HepG2 (cell line): ENCODE measurements around the gene SAMD10. TPM values are rescaled to one million over a fixed set of nuclear protein-coding genes. Genes with fewer than 3 reads are reported as not detected.

Experiments used
- CCDC6 ChIP-seq: sonication (generic); formaldehyde crosslinking; IDR thresholded peaks from 2 replicates; pipeline ENCODE4 v1.8.1; 2022; ENCODE audit warnings: mild to moderate bottlenecking, missing genetic modification reagents, moderate library complexity
- CHD2 ChIP-seq: IDR thresholded peaks from 2 replicates; pipeline ENCODE4 v1.6.1; 2011; ENCODE audit warnings: low read depth, low read length, improper control_type of control experiment
- ELF3 ChIP-seq: IDR thresholded peaks from 2 replicates; pipeline ENCODE4 v1.6.1; 2016; ENCODE audit warnings: missing genetic modification reagents, missing compliant biosample characterization
- FOSL1 ChIP-seq: sonication (generic); formaldehyde crosslinking; IDR thresholded peaks from 2 replicates; pipeline ENCODE4 v1.9.0; 2021; ENCODE audit warnings: missing genetic modification reagents, borderline replicate concordance
- JARID2 ChIP-seq: sonication (generic); formaldehyde crosslinking; IDR thresholded peaks from 2 replicates; pipeline ENCODE4 v1.8.1; 2023; ENCODE audit warnings: missing genetic modification reagents, inconsistent platforms; ENCODE audit not compliant: insufficient replicate concordance
- LRRFIP1 ChIP-seq: sonication (generic); formaldehyde crosslinking; conservative IDR thresholded peaks from 2 replicates; pipeline ENCODE4 v1.4.0; 2020; ENCODE audit warnings: missing genetic modification reagents
- MTA3 ChIP-seq: sonication (generic); formaldehyde crosslinking; IDR thresholded peaks from 2 replicates; pipeline ENCODE4 v1.4.0; 2020; ENCODE audit warnings: missing genetic modification reagents
- MYPOP ChIP-seq: sonication (generic); formaldehyde crosslinking; IDR thresholded peaks from 2 replicates; pipeline ENCODE4 v1.8.1; 2023; ENCODE audit warnings: mild to moderate bottlenecking, moderate library complexity, missing genetic modification reagents
- PITX1 ChIP-seq: sonication (generic); formaldehyde crosslinking; IDR thresholded peaks from 2 replicates; pipeline ENCODE4 v1.5.1; 2020; ENCODE audit warnings: mild to moderate bottlenecking, missing genetic modification reagents
- RFXANK ChIP-seq: IDR thresholded peaks from 2 replicates; pipeline ENCODE4 v1.6.1; 2016
- SMYD3 ChIP-seq: sonication (generic); formaldehyde crosslinking; IDR thresholded peaks from 2 replicates; pipeline ENCODE4 v1.8.1; 2023; ENCODE audit warnings: mild to moderate bottlenecking, missing genetic modification reagents
- TEF ChIP-seq: sonication (generic); formaldehyde crosslinking; IDR thresholded peaks from 2 replicates; pipeline ENCODE4 v1.5.0; 2020; ENCODE audit warnings: missing genetic modification reagents
- THYN1 ChIP-seq: sonication (generic); formaldehyde crosslinking; IDR thresholded peaks from 2 replicates; pipeline ENCODE4 v1.8.1; 2023; ENCODE audit warnings: low read depth, mild to moderate bottlenecking, moderate library complexity, missing genetic modification reagents, borderline replicate concordance
- ZFP36 ChIP-seq: fragments of 150-350 bp; IDR thresholded peaks from 2 replicates; pipeline ENCODE4 v1.6.1; 2018; ENCODE audit warnings: borderline replicate concordance, low read length, low read depth; ENCODE audit not compliant: partially characterized antibody
- ZKSCAN5 ChIP-seq: sonication (generic); formaldehyde crosslinking; IDR thresholded peaks from 2 replicates; pipeline ENCODE4 v1.5.1; 2020; ENCODE audit warnings: mild to moderate bottlenecking, missing genetic modification reagents
- ZNF17 ChIP-seq: sonication (generic); formaldehyde crosslinking; IDR thresholded peaks from 2 replicates; pipeline ENCODE4 v1.5.0; 2020; ENCODE audit warnings: mild to moderate bottlenecking, missing genetic modification reagents
- ZNF34 ChIP-seq: sonication (generic); formaldehyde crosslinking; IDR thresholded peaks from 2 replicates; pipeline ENCODE4 v1.4.0; 2020; ENCODE audit warnings: mild to moderate bottlenecking, missing genetic modification reagents, borderline replicate concordance
- ZNF367 ChIP-seq: sonication (generic); formaldehyde crosslinking; IDR thresholded peaks from 2 replicates; pipeline ENCODE4 v1.4.0; 2020; ENCODE audit warnings: missing genetic modification reagents, borderline replicate concordance
- ZNF556 ChIP-seq: sonication (generic); formaldehyde crosslinking; IDR thresholded peaks from 2 replicates; pipeline ENCODE4 v1.4.0; 2020; ENCODE audit warnings: mild to moderate bottlenecking, missing genetic modification reagents, borderline replicate concordance
- ZNF607 ChIP-seq: sonication (generic); formaldehyde crosslinking; IDR thresholded peaks from 2 replicates; pipeline ENCODE4 v1.5.1; 2020; ENCODE audit warnings: missing genetic modification reagents, mild to moderate bottlenecking, borderline replicate concordance
- ZNF720 ChIP-seq: sonication (generic); formaldehyde crosslinking; IDR thresholded peaks from 2 replicates; pipeline ENCODE4 v1.4.0; 2020; ENCODE audit warnings: missing genetic modification reagents
- ZNF737 ChIP-seq: sonication (generic); formaldehyde crosslinking; IDR thresholded peaks from 2 replicates; pipeline ENCODE4 v1.5.0; 2020; ENCODE audit warnings: missing genetic modification reagents, mild to moderate bottlenecking, borderline replicate concordance
- ZNF749 ChIP-seq: sonication (generic); formaldehyde crosslinking; IDR thresholded peaks from 2 replicates; pipeline ENCODE4 v1.8.0; 2022; ENCODE audit warnings: mild to moderate bottlenecking, missing genetic modification reagents, moderate library complexity, borderline replicate concordance
- ZNF775 ChIP-seq: sonication (generic); formaldehyde crosslinking; IDR thresholded peaks from 2 replicates; pipeline ENCODE4 v1.4.0; 2020; ENCODE audit warnings: missing genetic modification reagents, mild to moderate bottlenecking, moderate library complexity, borderline replicate concordance
- ZNF780A ChIP-seq: sonication (generic); formaldehyde crosslinking; IDR thresholded peaks from 2 replicates; pipeline ENCODE4 v1.8.0; 2022; ENCODE audit warnings: mild to moderate bottlenecking, missing genetic modification reagents, moderate library complexity
- polyA plus RNA-seq, 8 experiments: library from polyadenylated mRNA; depleted of rRNA in 3 of 8; stranded (reverse) in 7 of 8; unstranded in 1 of 8; fragments of >200 nt; fragmentation: Illumina TruSeq in 4 of 8; extraction: Trizol in 4 of 8; gene quantifications; 2 replicates each; pipeline versions ENCODE4 v1.2.1 to v1.2.3, GENCODE V29; 2011 to 2016; ENCODE audit warnings: low read depth in 4 of 8, missing spikeins in 1 of 8, mixed read lengths in 1 of 8; ENCODE audit not compliant: insufficient read depth in 1 of 8
- total RNA-seq, 5 experiments: library from RNA; depleted of rRNA; stranded (reverse); fragments of >200 nt; fragmentation: Illumina TruSeq; extraction: Trizol; gene quantifications; 2 replicates each; pipeline ENCODE4 v1.2.3, GENCODE V29; 2016; ENCODE audit warnings: low read depth in 1 of 5
- TF ChIP-seq, protein P1 (sequence below): sonication (generic); formaldehyde crosslinking; IDR thresholded peaks from 2 replicates; pipeline ENCODE4 v1.4.0; 2020; ENCODE audit warnings: missing genetic modification reagents, mild to moderate bottlenecking, borderline replicate concordance

The SAMD10 gene
- total and polyA plus RNA-seq, 2 of the 13 experiments (the other 11 are each of a cell fraction or from before 2014, with no cell fraction given): 6.1 to 11.0 TPM

GRCh38 chr20:63957690-63958441 lies 21.6 kb downstream of the SAMD10 start (continued):
- no peak for TF ChIP-seq THYN1 (CRISPR knock-in tag)
- TF ChIP-seq JARID2 (CRISPR knock-in tag): no peak
- TF ChIP-seq ZNF737: no peak
- TF ChIP-seq LRRFIP1 (CRISPR knock-in tag): no peak
- no peak for TF ChIP-seq ZNF749 (CRISPR knock-in tag)
- TF ChIP-seq TEF: no peak
- no peak for TF ChIP-seq ZNF367
- no peak for TF ChIP-seq CCDC6
- TF ChIP-seq FOSL1 (CRISPR knock-in tag): 0 out of 2 replicates have a peak, but pooled peaks have one; percentile 10
- no peak for TF ChIP-seq ZNF780A (CRISPR knock-in tag)
- TF ChIP-seq ZNF720 (CRISPR knock-in tag): no peak
- no peak for TF ChIP-seq ZNF556
- no peak for TF ChIP-seq ZKSCAN5 (CRISPR knock-in tag)
- TF ChIP-seq ZNF607 (CRISPR knock-in tag): no peak
- no peak for TF ChIP-seq ZNF34
- TF ChIP-seq ZFP36: no peak
- no peak for TF ChIP-seq RFXANK
- TF ChIP-seq SMYD3 (CRISPR knock-in tag): no peak
- no peak for TF ChIP-seq ELF3 (CRISPR knock-in tag)
- no peak for TF ChIP-seq ZNF17 (CRISPR knock-in tag)
- TF ChIP-seq PITX1 (CRISPR knock-in tag): no peak
- TF ChIP-seq, protein P1, sequence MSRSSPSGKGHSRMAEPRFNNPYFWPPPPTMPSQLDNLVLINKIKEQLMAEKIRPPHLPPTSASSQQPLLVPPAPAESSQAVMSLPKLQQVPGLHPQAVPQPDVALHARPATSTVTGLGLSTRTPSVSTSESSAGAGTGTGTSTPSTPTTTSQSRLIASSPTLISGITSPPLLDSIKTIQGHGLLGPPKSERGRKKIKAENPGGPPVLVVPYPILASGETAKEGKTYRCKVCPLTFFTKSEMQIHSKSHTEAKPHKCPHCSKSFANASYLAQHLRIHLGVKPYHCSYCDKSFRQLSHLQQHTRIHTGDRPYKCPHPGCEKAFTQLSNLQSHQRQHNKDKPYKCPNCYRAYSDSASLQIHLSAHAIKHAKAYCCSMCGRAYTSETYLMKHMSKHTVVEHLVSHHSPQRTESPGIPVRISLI (CRISPR knock-in tag): no peak
- no peak for TF ChIP-seq MTA3
- no peak for TF ChIP-seq MYPOP
- no peak for TF ChIP-seq ZNF775 (CRISPR knock-in tag)
- TF ChIP-seq CHD2: peak; percentile 14; the same call in 1 of the 2 replicates
